Left lung (tissue), 10 donors: Measurements from ENCODE around the gene SRPK2. TPM values are rescaled to one million over a fixed set of nuclear protein-coding genes. Genes with fewer than 3 reads are reported as not detected.
"Not testable (repeated sequence)": the region's sequence is repeated elsewhere in the genome, so short reads cannot be mapped to it uniquely, and the experiment has no call there.

Source experiments
- ATAC-seq: fragments of 200-7000 bp; cut with Tn5 transposase; one replicate; pipeline ENCODE4 v1.9.1; 2020; ENCODE audit warnings: moderate library complexity
- DNase-seq, 4 donors: peaks; one replicate each; pipeline ENCODE4 v3.0.0-alpha.2; 2013 to 2020
- H3K27ac ChIP-seq, 2 donors: fragments of 200-600 bp; sonication (generic) in 1 of 2; one replicate each; pipeline versions ENCODE4 v1.5.0 to v1.8.0; 2020 to 2021
- H3K27me3 ChIP-seq, 2 donors: fragments of 200-600 bp; sonication (generic) in 1 of 2; one replicate each; pipeline versions ENCODE4 v1.5.0 to v1.8.0; 2020 to 2021
- H3K36me3 ChIP-seq, 2 donors: fragments of 200-600 bp; sonication (generic) in 1 of 2; one replicate each; pipeline versions ENCODE4 v1.5.0 to v1.8.0; 2020 to 2021
- H3K4me1 ChIP-seq, 2 donors: fragments of 200-600 bp; one replicate each; pipeline ENCODE4 v1.8.0; 2021
- H3K4me3 ChIP-seq, 2 donors: fragments of 200-600 bp; sonication (generic) in 1 of 2; one replicate each; pipeline versions ENCODE4 v1.5.0 to v1.8.0; 2020 to 2021; ENCODE audit warnings: mild to moderate bottlenecking in 1 of 2
- H3K9me3 ChIP-seq, 2 donors: fragments of 200-600 bp; sonication (generic) in 1 of 2; one replicate each; pipeline versions ENCODE4 v1.5.0 to v1.8.0; 2020 to 2021
- CTCF ChIP-seq, 2 donors: fragments of 200-600 bp; sonication (generic) in 1 of 2; IDR thresholded peaks; one replicate each; pipeline versions ENCODE4 v1.5.0 to v1.8.0; 2021; ENCODE audit warnings: antibody characterized with exemption in 2 of 2
- intact Hi-C, 2 donors: fragments of 100-400 bp; cut with DNase I; formaldehyde crosslinking; loops; one replicate each; pipeline versions ENCODE4 v1.11.2 to v1.14.2; 2022
- polyA plus RNA-seq, 6 donors: library from polyadenylated mRNA; unstranded; fragments of 120-200 nt; gene quantifications; one replicate each; pipeline ENCODE4 v1.2.1, GENCODE V29; 2013; ENCODE audit not compliant: insufficient read length in 6 of 6
- total RNA-seq, 2 donors: library from RNA; stranded (reverse); fragmentation: NEBNext Ultra II Directional; extraction: Animal tissue kit (Norgen Biotek cat#: 25700); gene quantifications; one replicate each; pipeline ENCODE4 v1.2.1, GENCODE V29; 2021
- donor health status: DM: no; HTN: yes; CAD: no.
- donor health status: DM: no; HTN: no; CAD: no.

Gene SRPK2
- total and polyA plus RNA-seq, 8 donors = 42.9 to 63.4 (median 52.1) TPM

GRCh38 chr7:105369944-105370343, 18.8 kb downstream of the SRPK2 start:
- Histone ChIP-seq H3K4me1 (peaks cover 0 to 14% of the 10 kb centered on the region in 2 donors), H3K4me3 (no peak overlapping the region), H3K9me3 (no peaks in the 10 kb centered on the region), H3K27ac (no peak overlapping the region), H3K27me3 (no peaks in the 10 kb centered on the region), H3K36me3 (no peaks in the 10 kb centered on the region)
- DNase-seq (no peak), ATAC-seq (no peak)
- TF ChIP-seq CTCF (IDR thresholded peaks at IDR 0.05) = no peak
- intact Hi-C loops = no loop called here

- peaks cover 0 to 14% of the 10 kb centered on the region in 2 donors for H3K4me1 ChIP-seq
- TF ChIP-seq CTCF (IDR thresholded peaks at IDR 0.05) = no peak
- H3K9me3 ChIP-seq = peaks cover 0 to 3% of the 10 kb centered on the region in 2 donors
- intact Hi-C loops = no loop called here
- ATAC-seq = peak; percentile 32
- no peak overlapping the region for H3K4me3 ChIP-seq
- no peaks in the 10 kb centered on the region for H3K27me3 ChIP-seq
- H3K27ac ChIP-seq = no peak overlapping the region
- DNase-seq = no peak
- no peaks in the 10 kb centered on the region for H3K36me3 ChIP-seq
Measured at GRCh38 chr7:105367458-105367857, 21.3 kb downstream of the SRPK2 start.

GRCh38 chr7:105365541-105366534, 22.9 kb downstream of the SRPK2 start:
- no peaks in the 10 kb centered on the region for H3K27me3 ChIP-seq
- DNase-seq = no peak
- H3K4me1 ChIP-seq = peaks cover 0 to 14% of the 10 kb centered on the region in 2 donors
- H3K4me3 ChIP-seq = no peak overlapping the region
- H3K36me3 ChIP-seq = no peaks in the 10 kb centered on the region
- intact Hi-C loops = no loop called here
- H3K9me3 ChIP-seq = peaks cover 0 to 8% of the 10 kb centered on the region in 2 donors
- ATAC-seq = no peak
- no peak overlapping the region for H3K27ac ChIP-seq
- TF ChIP-seq CTCF (IDR thresholded peaks at IDR 0.05) = no peak

- no peak for DNase-seq
- no peaks in the 10 kb centered on the region for H3K27me3 ChIP-seq
Measured at GRCh38 chr7:105364684-105365083, 24.0 kb downstream of the SRPK2 start.

GRCh38 chr7:105363657-105364056, 25.1 kb downstream of the SRPK2 start:
- DNase-seq, H3K36me3 ChIP-seq, intact Hi-C loops, H3K27me3 ChIP-seq, H3K27ac ChIP-seq, H3K4me3 ChIP-seq, ATAC-seq, H3K9me3 ChIP-seq: not testable (repeated sequence)
- H3K4me1 ChIP-seq = peaks cover 0 to 10% of the 10 kb centered on the region in 2 donors

More at GRCh38 chr7:105364684-105365083, 24.0 kb downstream of the SRPK2 start:
- no peaks in the 10 kb centered on the region for H3K36me3 ChIP-seq
- no peak for ATAC-seq
- peaks cover 0 to 8% of the 10 kb centered on the region in 2 donors for H3K9me3 ChIP-seq
- no peak overlapping the region for H3K27ac ChIP-seq
- no peak for TF ChIP-seq CTCF (IDR thresholded peaks at IDR 0.05)
- intact Hi-C loops = no loop called here
- peaks cover 0 to 14% of the 10 kb centered on the region in 2 donors for H3K4me1 ChIP-seq
- no peak overlapping the region for H3K4me3 ChIP-seq

GRCh38 chr7:105362685-105363084, 26.0 kb downstream of the SRPK2 start:
- H3K36me3 ChIP-seq, H3K9me3 ChIP-seq, DNase-seq, H3K27me3 ChIP-seq, H3K4me3 ChIP-seq, H3K4me1 ChIP-seq, ATAC-seq, intact Hi-C loops, H3K27ac ChIP-seq: not testable (repeated sequence)

GRCh38 chr7:105361995-105362394, 26.7 kb downstream of the SRPK2 start:
- intact Hi-C loops, H3K27me3 ChIP-seq, H3K36me3 ChIP-seq, H3K4me1 ChIP-seq, ATAC-seq, H3K9me3 ChIP-seq, H3K4me3 ChIP-seq, DNase-seq, H3K27ac ChIP-seq: not testable (repeated sequence)

GRCh38 chr7:105360149-105360548, 28.6 kb downstream of the SRPK2 start:
- H3K4me1 ChIP-seq, H3K9me3 ChIP-seq, H3K27ac ChIP-seq, H3K36me3 ChIP-seq, intact Hi-C loops, DNase-seq, H3K4me3 ChIP-seq, ATAC-seq, H3K27me3 ChIP-seq: not testable (repeated sequence)
